ENCODE data around the gene UBA3. TPM values are rescaled to one million over a fixed set of nuclear protein-coding genes. Genes with fewer than 3 reads are reported as not detected.

UBA3 gene
- total RNA-seq, 1 donor from 2014 or later: 84.2 TPM

GRCh38 chr3:69104586-69104985 lies 24.4 kb upstream of the UBA3 start:
- H3K4me1 ChIP-seq: peaks cover 69% of the 10 kb centered on the region
- peak overlapping the region; percentile 80 for H3K27ac ChIP-seq (replicated peaks)
- TF ChIP-seq, protein P1, sequence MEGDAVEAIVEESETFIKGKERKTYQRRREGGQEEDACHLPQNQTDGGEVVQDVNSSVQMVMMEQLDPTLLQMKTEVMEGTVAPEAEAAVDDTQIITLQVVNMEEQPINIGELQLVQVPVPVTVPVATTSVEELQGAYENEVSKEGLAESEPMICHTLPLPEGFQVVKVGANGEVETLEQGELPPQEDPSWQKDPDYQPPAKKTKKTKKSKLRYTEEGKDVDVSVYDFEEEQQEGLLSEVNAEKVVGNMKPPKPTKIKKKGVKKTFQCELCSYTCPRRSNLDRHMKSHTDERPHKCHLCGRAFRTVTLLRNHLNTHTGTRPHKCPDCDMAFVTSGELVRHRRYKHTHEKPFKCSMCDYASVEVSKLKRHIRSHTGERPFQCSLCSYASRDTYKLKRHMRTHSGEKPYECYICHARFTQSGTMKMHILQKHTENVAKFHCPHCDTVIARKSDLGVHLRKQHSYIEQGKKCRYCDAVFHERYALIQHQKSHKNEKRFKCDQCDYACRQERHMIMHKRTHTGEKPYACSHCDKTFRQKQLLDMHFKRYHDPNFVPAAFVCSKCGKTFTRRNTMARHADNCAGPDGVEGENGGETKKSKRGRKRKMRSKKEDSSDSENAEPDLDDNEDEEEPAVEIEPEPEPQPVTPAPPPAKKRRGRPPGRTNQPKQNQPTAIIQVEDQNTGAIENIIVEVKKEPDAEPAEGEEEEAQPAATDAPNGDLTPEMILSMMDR (IDR thresholded peaks at IDR 0.05; ENCODE audit: borderline replicate concordance): no peak
- no peaks in the 10 kb centered on the region for H3K27me3 ChIP-seq (ENCODE audit: low read depth)
- no peak for DNase-seq
- H3K36me3 ChIP-seq: peaks cover 37% of the 10 kb centered on the region
- H3K4me3 ChIP-seq: no peak overlapping the region
- intact Hi-C loops (cut with micrococcal nuclease): no loop called here
- H3K9me3 ChIP-seq (replicated peaks): no peaks in the 10 kb centered on the region

DNA sequence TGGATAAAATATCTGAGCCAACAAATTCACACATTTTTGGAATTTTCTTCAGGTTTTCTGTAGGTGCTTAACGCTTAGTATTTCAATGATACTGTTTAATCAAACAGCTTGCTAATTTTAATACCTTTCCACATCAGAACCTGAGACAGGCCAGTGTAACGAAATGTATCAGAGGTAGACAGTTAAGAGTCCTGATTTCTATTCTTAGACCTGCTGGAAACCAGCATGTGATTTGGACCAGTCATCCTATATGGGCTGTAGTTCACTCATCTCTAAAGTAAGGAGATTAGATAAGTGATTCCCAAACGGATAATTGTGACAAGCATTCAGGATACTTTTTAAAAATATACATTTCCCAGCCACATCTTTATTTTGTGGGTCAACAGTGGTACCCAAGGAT lies 23.0 kb upstream of the UBA3 start:
- peaks cover 32% of the 10 kb centered on the region for H3K36me3 ChIP-seq

GRCh38 chr3:69102384-69102783 lies 22.2 kb upstream of the UBA3 start:
- peak overlapping the region; percentile 80 for H3K27ac ChIP-seq (replicated peaks)
- H3K36me3 ChIP-seq: peaks cover 32% of the 10 kb centered on the region
- no peaks in the 10 kb centered on the region for H3K27me3 ChIP-seq (ENCODE audit: low read depth)
- no peak overlapping the region for H3K4me3 ChIP-seq
- peaks cover 88% of the 10 kb centered on the region for H3K4me1 ChIP-seq
- TF ChIP-seq, protein P1 (IDR thresholded peaks at IDR 0.05; ENCODE audit: borderline replicate concordance): no peak
- intact Hi-C loops (cut with micrococcal nuclease): no loop called here
- no peaks in the 10 kb centered on the region for H3K9me3 ChIP-seq (replicated peaks)
- DNase-seq: no peak

More for the DNA sequence above, 23.0 kb upstream of the UBA3 start:
- intact Hi-C loops (cut with micrococcal nuclease): no loop called here
- peak overlapping the region; percentile 80 for H3K27ac ChIP-seq (replicated peaks)
- H3K9me3 ChIP-seq (replicated peaks): no peaks in the 10 kb centered on the region
- H3K4me1 ChIP-seq: peaks cover 81% of the 10 kb centered on the region
- TF ChIP-seq, protein P1 (IDR thresholded peaks at IDR 0.05; ENCODE audit: borderline replicate concordance): no peak
- no peaks in the 10 kb centered on the region for H3K27me3 ChIP-seq (ENCODE audit: low read depth)
- no peak overlapping the region for H3K4me3 ChIP-seq
- DNase-seq: no peak

DNA sequence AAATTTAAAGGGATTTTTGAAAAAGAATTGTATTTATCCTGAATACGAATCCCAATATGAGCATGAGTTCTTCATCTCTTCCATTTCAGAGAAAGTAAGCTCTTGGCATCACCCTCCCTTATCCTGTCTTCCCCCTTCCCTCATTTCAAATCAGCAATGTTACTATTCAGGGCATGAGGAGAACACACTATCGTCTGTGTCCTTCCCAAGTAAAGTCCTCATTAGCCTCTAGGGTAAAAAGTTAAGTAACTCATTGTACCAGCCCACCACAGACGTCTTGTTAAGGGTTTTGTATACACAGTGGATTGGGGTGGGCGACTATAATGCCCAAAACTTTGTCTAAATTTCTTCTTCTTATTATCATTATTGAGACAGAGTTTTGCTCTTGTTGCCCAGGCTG lies 19.4 kb upstream of the UBA3 start:
- TF ChIP-seq, protein P1 (IDR thresholded peaks at IDR 0.05; ENCODE audit: borderline replicate concordance): no peak
- H3K36me3 ChIP-seq: peaks cover 37% of the 10 kb centered on the region
- H3K27ac ChIP-seq (replicated peaks): peak overlapping the region; percentile 80
- peaks cover 97% of the 10 kb centered on the region for H3K4me1 ChIP-seq
- no peaks in the 10 kb centered on the region for H3K9me3 ChIP-seq (replicated peaks)
- no peaks in the 10 kb centered on the region for H3K27me3 ChIP-seq (ENCODE audit: low read depth)
- intact Hi-C loops (cut with micrococcal nuclease): no loop called here
- no peak for DNase-seq
- H3K4me3 ChIP-seq: no peak overlapping the region

- Histone ChIP-seq H3K4me3 (no peak overlapping the region), H3K27me3 (ENCODE audit: low read depth) (no peaks in the 10 kb centered on the region), H3K36me3 (peaks cover 18% of the 10 kb centered on the region), H3K9me3 (replicated peaks) (no peaks in the 10 kb centered on the region), H3K4me1 (peaks cover 97% of the 10 kb centered on the region), H3K27ac (replicated peaks) (peak overlapping the region; percentile 80)
- no peak for DNase-seq
- intact Hi-C loops (cut with micrococcal nuclease): no loop called here
- TF ChIP-seq, protein P1 (IDR thresholded peaks at IDR 0.05; ENCODE audit: borderline replicate concordance): no peak
Observed at GRCh38 chr3:69097407-69098086, 17.4 kb upstream of the UBA3 start.
